HG02943 (cell line): ENCODE results near the gene RYR2.

Source experiments
- ATAC-seq: cut with Tn5 transposase; IDR thresholded peaks from one replicate; pipeline ENCODE4 v1.9.1; 2021; ENCODE audit warnings: mild to moderate bottlenecking, low read depth, moderate library complexity; ENCODE audit not compliant: unreplicated experiment

RYR2 gene

DNA sequence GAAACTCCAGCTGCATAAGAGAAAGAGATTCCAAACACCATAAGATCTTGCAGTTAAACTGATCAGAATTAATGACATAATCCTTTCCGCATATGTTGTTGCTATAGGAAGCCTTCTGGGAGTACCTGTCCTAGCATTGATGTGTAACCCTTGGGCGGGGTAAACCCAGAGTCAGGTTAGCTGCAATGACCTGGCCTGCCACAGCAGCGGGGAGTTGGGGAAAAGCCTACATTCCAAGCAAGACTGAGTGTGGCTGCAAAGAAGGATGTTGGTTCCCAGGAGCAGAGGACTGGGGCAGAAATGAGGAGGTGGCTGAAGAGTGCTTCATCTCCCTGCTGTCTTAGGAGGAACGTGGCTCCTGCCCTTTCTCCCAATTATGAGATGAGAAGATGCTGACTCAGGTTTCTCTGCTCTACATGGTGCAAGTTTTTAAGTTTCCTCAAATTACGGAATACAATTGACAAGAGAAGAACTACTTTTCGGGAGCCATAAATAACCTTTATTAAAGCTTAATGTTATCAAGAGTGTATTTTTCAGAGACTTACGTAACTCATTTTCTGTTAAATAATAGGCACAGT, 142.1 kb downstream of the RYR2 start:
- no peak for ATAC-seq

DNA sequence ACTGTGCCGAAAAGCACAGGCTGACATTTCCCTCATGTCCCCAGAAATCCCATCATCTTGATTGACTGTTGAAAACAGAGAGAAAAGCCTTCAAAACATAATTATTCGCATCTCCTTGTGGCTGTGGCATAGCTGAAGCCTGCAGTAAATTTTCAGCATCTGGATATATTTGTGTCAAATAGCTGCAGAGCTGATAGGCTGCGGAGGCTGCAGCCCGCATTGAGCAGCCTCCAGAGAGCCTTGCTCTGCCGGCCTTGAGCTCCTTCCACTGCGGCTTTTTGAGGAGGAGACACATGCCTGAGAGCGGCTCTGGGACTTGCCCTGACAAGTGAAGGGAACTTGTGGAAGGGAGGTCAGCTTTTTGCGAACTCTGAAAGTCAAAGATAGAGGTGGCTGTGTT, 144.7 kb downstream of the RYR2 start:
- no peak for ATAC-seq

GRCh38 chr1:237187842-237188241, 145.9 kb downstream of the RYR2 start:
- ATAC-seq: no peak

GRCh38 chr1:237191403-237191802, 149.4 kb downstream of the RYR2 start:
- ATAC-seq: no peak

DNA sequence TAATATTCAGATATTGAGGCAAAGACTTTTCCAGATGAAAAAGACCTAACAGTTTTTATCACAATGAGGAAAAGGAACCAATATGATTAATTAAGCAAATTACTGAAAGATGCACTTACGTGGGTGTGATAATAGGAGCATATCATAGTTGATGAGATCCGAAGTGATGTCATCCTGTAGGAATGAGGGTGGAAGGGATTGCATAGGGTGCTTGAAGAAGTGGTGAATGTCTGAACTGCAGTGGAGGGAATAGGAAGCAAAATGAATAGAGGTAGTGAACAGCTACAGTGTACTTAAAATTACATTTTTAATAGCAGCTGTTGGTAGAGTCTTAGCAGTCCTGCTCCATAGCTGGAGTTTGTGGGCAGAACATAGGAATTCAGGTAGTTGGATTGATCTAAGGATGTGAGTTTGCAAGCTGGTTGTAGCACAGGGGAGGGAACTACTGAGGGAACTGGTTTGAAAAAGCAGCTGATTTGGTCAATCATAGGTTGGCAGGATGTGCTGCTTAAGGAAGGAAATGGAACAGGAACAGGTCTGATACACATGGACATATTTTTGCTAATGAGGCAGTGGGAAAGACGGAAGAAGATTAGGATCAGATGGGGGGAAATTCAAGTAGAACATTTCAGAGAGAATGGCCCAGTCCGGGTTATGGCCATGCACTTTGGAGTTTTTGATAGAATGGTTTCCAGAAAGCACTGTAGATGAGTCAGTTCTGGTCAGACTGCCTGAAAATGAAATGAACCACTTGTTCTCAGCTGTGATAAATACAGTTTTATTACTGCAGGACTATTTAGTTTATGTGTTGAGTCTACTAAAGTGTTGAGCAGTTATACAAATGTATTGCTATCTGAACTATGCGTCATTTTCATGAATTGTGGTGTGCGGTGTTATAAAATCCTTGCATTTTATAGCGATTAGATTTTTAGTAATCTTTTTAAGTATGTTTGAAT, 155.8 kb downstream of the RYR2 start:
- ATAC-seq: no peak

GRCh38 chr1:237199026-237199425, 157.0 kb downstream of the RYR2 start:
- ATAC-seq: no peak

- ATAC-seq: no peak
Measured at GRCh38 chr1:237201155-237201554, 159.2 kb downstream of the RYR2 start.

- no peak for ATAC-seq
Measured at GRCh38 chr1:237204841-237205240, 162.9 kb downstream of the RYR2 start.

DNA sequence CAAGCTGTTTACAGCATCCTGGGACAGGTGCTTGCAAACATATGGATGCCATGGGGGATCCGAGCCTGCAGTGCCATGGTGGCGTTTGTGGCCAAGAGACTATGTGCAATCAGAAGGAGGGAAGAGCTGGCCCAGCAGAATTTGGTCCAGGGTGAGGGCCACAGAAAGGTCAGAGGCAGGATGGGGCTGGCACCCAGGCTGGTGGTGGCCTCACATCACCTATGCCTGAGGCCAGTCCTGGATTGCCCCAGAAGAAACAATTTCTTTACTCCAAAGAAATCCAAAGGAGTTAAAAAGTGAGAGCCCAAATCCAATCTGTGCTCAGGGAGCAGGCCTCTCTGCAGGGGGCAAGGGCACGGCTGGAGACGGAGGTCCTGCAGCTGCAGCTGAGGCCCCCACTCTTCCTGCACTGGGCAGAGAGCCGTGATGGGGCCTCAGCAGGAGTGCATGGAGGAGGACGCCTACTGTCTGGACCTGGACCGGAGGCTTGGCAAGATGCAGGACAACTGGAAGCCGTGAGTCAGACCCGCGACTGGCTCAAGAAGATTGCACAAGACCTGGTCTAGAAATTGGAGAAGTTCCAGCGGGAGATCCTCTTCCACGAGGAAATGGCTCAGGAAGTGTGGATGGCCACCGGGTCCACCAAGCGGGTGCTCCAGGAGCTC, 163.5 kb downstream of the RYR2 start:
- ATAC-seq: no peak

- no peak for ATAC-seq
Measured at GRCh38 chr1:237206065-237206414, 164.1 kb downstream of the RYR2 start.

DNA sequence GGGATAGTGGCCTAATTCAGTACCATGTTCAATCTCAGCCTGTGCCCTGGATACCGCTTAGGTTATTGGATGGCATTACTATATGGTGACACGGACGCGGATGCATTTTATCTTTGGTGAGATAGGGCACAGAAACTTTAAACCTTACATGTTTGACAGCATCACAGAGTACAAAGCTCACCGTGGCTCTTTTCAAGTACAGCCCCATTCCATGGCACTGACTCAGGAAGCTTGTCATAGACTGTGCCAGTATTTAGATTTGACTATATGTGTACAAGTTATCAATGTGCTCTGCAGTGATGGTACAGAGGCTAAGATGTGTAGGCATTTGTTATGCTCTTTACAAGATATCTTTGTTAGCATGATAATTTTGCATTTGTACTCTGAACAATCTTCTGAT, 169.0 kb downstream of the RYR2 start:
- ATAC-seq: no peak

GRCh38 chr1:237211540-237211939, 169.6 kb downstream of the RYR2 start:
- no peak for ATAC-seq

DNA sequence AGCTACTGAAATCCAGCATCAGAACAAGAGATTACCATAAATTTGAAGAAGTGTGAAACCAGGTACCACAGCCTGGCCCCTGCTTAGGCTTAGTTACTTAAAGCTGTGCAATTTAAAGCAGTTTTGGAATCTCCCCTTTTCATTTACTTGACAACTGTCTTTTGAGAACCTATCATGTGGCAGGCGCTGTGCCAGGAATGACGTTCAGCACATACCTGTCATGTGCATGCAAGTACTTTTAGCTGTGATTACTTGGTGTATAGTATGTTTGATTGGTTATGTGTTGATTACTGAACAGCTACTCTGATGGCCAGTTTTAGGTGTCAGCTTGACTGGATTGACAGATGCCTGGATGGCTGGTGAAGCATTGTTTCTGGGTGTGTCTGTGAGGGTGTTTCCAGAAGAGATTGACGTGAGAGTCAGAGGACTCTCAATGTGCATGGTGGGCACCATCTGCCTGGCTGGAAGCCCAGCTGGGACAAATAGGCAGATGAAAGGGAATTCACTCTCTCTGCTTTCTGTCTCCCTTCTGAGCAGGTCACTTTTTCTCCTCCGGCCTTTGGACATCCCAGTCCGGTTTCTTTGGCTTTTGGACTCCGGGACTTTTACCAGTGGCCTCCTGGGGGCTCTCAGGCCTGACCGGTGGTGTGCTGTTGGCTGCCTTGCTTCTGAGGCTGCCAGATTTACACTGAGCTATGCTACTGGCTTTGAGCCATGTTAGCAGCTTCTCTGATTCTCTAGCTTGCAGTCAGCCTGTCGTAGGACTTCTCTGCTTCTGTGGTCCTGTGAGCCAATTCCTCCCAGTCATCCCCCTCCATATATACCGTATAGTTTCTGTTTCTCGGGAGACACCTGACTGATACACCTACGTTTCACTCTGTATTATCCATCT, 178.0 kb downstream of the RYR2 start:
- no peak for ATAC-seq

DNA sequence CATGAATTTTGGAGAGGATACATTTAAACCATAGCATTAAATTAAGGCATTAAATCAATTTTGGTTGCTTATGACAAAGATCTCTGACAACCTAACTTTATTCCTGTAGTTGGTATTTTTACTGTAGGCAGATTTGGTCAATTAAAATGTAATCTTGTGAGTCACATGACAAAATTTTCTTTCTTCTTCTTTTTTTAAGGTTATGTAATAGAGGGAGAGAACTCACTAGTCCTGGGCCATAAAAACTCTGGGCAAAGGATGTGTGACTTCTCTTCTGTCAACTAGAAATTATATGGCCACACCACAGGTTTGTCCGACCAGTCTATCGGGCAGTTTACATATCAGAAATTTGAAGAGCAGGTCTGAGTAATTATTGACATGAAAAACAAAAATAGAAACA, 181.4 kb downstream of the RYR2 start:
- no peak for ATAC-seq

DNA sequence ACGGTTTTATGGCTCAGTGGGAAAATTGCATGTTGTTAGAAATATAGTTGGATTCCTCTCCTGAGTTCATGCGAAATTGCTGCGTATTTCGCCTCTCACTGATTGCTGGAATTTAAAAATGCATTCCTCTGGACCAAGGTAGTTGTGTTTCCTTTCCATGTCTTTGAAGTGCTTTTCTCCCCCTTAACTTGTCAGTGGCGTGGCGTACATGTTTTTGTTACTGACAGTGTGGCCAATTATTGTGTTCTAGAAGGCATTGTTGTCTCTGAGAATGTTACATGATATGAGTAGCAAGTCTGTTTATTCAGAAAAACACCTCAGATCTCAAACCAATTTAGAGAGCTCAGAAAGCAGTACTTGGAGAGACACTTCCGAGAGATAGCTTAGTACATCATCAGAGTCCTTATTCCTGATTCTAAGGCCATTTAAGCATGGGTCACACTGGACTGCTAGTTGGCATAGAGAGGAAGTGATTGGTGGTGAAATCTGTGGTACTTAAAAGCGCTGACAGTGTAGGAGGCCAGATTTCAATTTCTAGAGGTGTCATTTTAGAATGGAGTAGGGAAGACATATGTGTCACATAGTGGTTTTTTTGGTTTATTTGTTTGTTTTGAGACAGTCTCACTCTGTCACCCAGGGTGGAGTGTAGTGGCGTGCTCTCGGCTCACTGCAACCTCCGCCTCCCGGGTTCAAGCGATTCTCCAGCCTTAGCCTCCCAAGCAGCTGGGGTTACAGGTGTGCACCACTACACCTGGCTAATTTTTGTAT, 184.4 kb downstream of the RYR2 start:
- no peak for ATAC-seq

DNA sequence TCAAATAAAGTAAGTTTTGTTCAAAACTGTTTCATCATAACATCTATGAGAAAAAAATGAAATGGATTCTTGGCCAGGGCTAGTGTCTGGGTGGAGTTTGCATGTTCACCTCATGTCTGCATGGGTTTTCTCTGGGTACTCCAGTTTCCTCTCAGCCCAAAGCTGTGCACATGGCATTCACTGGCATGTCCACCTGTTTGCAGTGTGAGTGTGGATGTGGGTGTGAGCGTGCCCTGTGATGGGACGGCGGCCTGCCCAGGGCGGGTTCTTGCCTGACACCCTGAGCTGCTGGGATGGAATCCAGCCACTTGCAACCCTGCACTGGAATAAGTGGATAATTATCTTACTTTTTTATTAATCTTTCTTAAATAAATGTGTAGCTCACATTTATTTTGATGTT, 185.5 kb downstream of the RYR2 start:
- ATAC-seq: no peak

DNA sequence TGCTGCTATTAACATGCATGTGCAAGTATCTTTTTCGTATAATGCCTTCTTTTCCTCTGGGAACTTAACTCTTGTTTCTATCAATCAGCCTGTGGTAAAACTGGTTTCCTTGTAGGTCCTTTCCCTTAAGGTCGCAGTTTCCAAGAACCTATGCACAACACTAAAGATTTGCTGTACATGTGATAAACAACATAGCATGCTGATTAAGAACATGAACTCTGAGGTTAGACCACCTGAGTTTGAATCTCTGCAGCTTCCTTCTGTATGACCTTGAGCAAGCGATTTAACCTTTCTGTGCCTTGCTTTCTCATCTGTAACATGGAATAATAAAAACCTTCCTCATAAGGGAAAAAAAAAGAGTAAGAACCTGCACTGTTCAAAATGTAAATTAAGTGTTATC, 186.4 kb downstream of the RYR2 start:
- ATAC-seq: no peak

GRCh38 chr1:237229333-237229732, 187.3 kb downstream of the RYR2 start:
- ATAC-seq: no peak

DNA sequence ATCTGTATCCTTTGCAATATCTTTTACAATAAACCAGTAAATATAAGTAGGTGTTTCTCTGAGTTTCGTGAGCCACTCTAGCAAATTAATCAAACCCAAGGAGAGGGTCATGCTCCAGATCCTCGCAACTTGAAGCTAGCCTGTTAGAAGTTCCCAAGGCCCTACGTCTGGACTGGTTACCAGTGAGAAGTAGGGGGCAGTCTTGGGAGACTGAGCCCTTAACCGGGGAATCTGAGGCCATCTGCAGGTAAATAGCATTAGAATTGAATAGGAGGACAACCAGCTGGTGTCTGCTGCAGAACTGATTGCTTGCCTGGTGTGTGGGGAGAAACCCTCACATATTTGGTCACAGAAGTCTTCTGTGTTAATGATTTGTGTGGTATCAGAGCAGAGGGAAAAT, 190.5 kb downstream of the RYR2 start:
- ATAC-seq: no peak

- no peak for ATAC-seq
Measured at GRCh38 chr1:237235091-237235490, 193.1 kb downstream of the RYR2 start.
